Thyroid gland (tissue), 4 donors: ENCODE data around the gene COL4A4. TPM values are rescaled to one million over a fixed set of nuclear protein-coding genes. Genes with fewer than 3 reads are reported as not detected.

Source experiments
- DNase-seq, 2 donors: peaks; one replicate each; pipeline ENCODE4 v3.0.0-alpha.2; 2019
- H3K27ac ChIP-seq, 3 donors: fragments of 200-600 bp; sonication (generic); 1 replicate in 2 of 3; 2 replicates in 1 of 3; pipeline ENCODE4 v1.5.1; 2016 to 2019; ENCODE audit warnings: mild to moderate bottlenecking in 1 of 3, moderate library complexity in 1 of 3
- H3K27me3 ChIP-seq: fragments of 200-600 bp; sonication (generic); one replicate; pipeline ENCODE4 v1.5.1; 2019
- H3K36me3 ChIP-seq, 2 donors: fragments of 200-600 bp; sonication (generic); one replicate each; pipeline ENCODE4 v1.5.1; 2016 to 2019
- H3K4me1 ChIP-seq, 2 donors: fragments of 200-600 bp; sonication (generic); one replicate each; pipeline ENCODE4 v1.5.1; 2017 to 2019
- H3K4me3 ChIP-seq, 3 donors: fragments of 200-600 bp; sonication (generic); replicated peaks in 1 of 3; 1 replicate in 2 of 3; 2 replicates in 1 of 3; pipeline ENCODE4 v1.5.1; 2016; ENCODE audit warnings: mild to moderate bottlenecking in 1 of 3
- H3K9me3 ChIP-seq: fragments of 200-600 bp; sonication (generic); one replicate; pipeline ENCODE4 v1.5.1; 2017
- POLR2A ChIP-seq, 2 donors: fragments of 450-650 bp; IDR thresholded peaks; one replicate each; pipeline ENCODE4 v1.6.1; 2017; ENCODE audit warnings: antibody characterized with exemption in 2 of 2, mild to moderate bottlenecking in 2 of 2, moderate library complexity in 1 of 2
- WGBS, 2 donors: methylation state at CpG; one replicate each; pipeline ENCODE4 v1.1.5; 2017; 5-methylcytosine and 5-hydroxymethylcytosine counted together
- intact Hi-C: fragments of 100-400 bp; cut with DNase I; formaldehyde crosslinking; loops from one replicate; pipeline ENCODE4 v1.15.1; 2023
- total RNA-seq, 4 donors: library from RNA; depleted of rRNA; stranded (reverse); fragments of >200 nt; gene quantifications; one replicate each; pipeline ENCODE4 v1.2.3, GENCODE V29; 2016
- TF ChIP-seq, protein P1 (sequence below), 6 experiments: fragments of 200-600 bp in 3 of 6; fragments of 450-650 bp in 3 of 6; sonication (generic) in 3 of 6; IDR thresholded peaks; one replicate each; pipeline ENCODE4 v1.5.1; 2016 to 2019; ENCODE audit warnings: antibody characterized with exemption in 6 of 6, mild to moderate bottlenecking in 2 of 6, inconsistent platforms in 1 of 6, moderate library complexity in 1 of 6

Gene COL4A4
- total RNA-seq, 4 donors from 2014 or later, result 16.5 to 41.7 (median 34.2) TPM

DNA sequence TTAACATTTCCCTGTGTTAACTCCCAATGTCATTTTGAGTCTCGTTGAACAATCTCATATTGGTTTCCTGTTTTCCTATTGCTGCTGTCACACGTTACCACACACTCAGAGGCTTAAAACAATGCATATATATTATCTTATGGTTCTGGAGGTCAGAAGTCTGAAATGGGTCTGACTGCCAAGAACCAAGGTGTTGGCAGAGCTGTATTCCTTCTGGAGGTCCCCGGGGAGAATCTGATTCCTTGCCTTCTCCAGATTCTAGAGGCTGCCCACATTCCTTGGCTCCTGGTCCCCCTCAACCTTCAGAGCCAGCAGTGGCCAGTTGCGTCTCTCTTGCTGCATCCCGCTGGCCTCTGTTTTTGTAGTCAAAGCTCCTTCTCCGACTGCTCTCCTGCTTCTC, 17.5 kb downstream of the COL4A4 start:
- WGBS, 2 donors, result 81 to 89% methylated on average over 6 of the region's 6 CpGs
- Histone ChIP-seq H3K27ac (no peak overlapping the region), H3K27me3 (no peaks in the 10 kb centered on the region), H3K4me1 (peaks cover 6 to 11% of the 10 kb centered on the region in 2 donors), H3K9me3 (no peaks in the 10 kb centered on the region), H3K36me3 (no peaks in the 10 kb centered on the region), H3K4me3 (no peak overlapping the region)
- intact Hi-C loops, result no loop called here
- TF ChIP-seq, protein P1, sequence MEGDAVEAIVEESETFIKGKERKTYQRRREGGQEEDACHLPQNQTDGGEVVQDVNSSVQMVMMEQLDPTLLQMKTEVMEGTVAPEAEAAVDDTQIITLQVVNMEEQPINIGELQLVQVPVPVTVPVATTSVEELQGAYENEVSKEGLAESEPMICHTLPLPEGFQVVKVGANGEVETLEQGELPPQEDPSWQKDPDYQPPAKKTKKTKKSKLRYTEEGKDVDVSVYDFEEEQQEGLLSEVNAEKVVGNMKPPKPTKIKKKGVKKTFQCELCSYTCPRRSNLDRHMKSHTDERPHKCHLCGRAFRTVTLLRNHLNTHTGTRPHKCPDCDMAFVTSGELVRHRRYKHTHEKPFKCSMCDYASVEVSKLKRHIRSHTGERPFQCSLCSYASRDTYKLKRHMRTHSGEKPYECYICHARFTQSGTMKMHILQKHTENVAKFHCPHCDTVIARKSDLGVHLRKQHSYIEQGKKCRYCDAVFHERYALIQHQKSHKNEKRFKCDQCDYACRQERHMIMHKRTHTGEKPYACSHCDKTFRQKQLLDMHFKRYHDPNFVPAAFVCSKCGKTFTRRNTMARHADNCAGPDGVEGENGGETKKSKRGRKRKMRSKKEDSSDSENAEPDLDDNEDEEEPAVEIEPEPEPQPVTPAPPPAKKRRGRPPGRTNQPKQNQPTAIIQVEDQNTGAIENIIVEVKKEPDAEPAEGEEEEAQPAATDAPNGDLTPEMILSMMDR (IDR thresholded peaks at IDR 0.05), result no peak
- TF ChIP-seq POLR2A (IDR thresholded peaks at IDR 0.05), result no peak
- no peak for DNase-seq

DNA sequence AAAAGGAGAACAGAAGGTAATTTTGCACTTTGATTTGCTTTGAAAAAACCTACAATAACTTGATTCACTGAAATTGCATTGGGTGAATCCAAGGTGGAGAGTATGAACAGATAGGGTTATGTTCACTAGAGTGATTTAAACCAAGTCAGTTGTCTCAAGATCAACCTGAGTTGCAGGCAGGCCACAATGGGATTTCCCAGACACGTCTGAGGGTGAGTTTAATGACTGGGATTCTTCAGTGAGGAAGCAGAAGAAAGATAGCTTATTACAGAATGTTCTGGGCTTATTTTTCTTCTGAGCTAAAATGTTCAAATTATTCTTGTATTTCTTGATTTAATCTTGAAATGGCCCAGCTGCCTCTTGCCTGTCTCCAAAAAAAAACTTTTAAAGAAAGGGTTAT, 20.1 kb downstream of the COL4A4 start:
- WGBS, 2 donors, result 63 to 75% methylated on average over 1 of the region's 1 CpG
- H3K4me3 ChIP-seq, result no peak overlapping the region
- no peaks in the 10 kb centered on the region for H3K36me3 ChIP-seq
- TF ChIP-seq POLR2A (IDR thresholded peaks at IDR 0.05), result no peak
- TF ChIP-seq, protein P1 (IDR thresholded peaks at IDR 0.05), result no peak
- no peaks in the 10 kb centered on the region for H3K4me1 ChIP-seq
- H3K9me3 ChIP-seq, result no peaks in the 10 kb centered on the region
- no peaks in the 10 kb centered on the region for H3K27me3 ChIP-seq
- no peak for DNase-seq
- intact Hi-C loops, result no loop called here
- no peak overlapping the region for H3K27ac ChIP-seq

DNA sequence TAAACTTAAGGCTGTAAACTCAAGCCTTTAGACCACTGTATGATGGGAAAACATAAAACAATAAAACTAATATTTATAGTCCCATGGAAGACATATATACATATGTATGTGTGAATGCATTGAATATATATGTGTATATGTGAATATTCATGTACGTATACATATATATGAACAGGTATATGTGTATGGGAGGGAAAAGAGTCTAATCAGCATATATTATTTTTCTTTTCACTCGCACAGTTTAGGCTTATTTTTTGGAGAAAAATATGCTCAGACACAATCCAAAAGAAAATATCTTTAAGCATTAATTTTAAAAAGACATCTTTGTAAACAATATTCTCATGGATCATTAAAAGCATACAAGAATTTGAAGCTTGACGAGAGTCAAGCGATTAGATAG, 22.7 kb downstream of the COL4A4 start:
- WGBS, 2 donors, result 95 to 96% methylated on average over 4 of the region's 4 CpGs
- Histone ChIP-seq H3K4me1 (no peaks in the 10 kb centered on the region), H3K27me3 (no peaks in the 10 kb centered on the region), H3K36me3 (no peaks in the 10 kb centered on the region), H3K4me3 (no peak overlapping the region), H3K9me3 (no peaks in the 10 kb centered on the region), H3K27ac (no peak overlapping the region)
- intact Hi-C loops, result no loop called here
- DNase-seq, result no peak
- TF ChIP-seq POLR2A (IDR thresholded peaks at IDR 0.05), result no peak
- TF ChIP-seq, protein P1 (IDR thresholded peaks at IDR 0.05), result no peak

DNA sequence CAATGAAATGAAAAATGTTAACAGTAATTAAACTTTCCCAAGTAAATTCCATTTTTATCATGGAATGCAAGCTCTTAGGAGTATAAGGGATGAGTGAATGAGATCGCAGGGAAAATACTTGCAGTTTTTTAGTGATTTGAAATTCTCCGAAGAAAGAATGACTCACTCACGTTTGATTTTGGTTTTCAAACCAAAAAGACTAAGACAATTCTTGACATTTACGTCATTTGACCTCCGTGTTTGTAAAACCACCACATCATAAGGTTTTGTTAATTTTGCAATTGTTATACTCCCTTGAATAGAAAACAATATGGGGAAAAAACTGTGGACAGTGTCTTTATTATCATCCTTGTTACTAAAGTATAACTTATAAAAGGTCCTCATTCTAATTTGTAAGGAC, 29.4 kb downstream of the COL4A4 start:
- intact Hi-C loops, result no loop called here
- Histone ChIP-seq H3K27me3 (no peaks in the 10 kb centered on the region), H3K9me3 (no peaks in the 10 kb centered on the region), H3K4me1 (no peaks in the 10 kb centered on the region), H3K36me3 (no peaks in the 10 kb centered on the region), H3K27ac (no peak overlapping the region), H3K4me3 (no peak overlapping the region)
- no peak for TF ChIP-seq POLR2A (IDR thresholded peaks at IDR 0.05)
- TF ChIP-seq, protein P1 (IDR thresholded peaks at IDR 0.05), result no peak
- DNase-seq, result no peak
- WGBS, 2 donors, result 89 to 90% methylated on average over 5 of the region's 5 CpGs

DNA sequence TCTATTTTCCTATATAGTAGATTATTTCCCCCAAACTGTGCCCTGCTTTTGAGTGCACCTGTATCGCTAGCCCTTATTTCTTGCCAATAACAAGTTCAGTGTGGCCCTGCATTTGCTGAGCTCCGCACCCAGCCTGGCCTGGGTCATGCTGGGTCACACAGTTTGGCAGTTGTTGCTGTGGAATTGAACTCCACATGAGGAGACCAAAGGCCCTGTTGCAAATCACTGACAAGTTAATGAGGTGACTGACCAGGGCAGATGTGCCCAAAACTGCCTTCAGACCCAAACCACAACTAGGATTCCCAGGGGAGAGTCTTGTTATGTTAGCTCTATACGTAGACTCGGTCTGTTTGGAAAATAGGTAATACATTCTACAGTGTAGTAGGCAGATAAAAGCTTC, 31.0 kb downstream of the COL4A4 start:
- Histone ChIP-seq H3K36me3 (no peaks in the 10 kb centered on the region), H3K27me3 (no peaks in the 10 kb centered on the region), H3K27ac (no peak overlapping the region), H3K4me3 (no peak overlapping the region), H3K9me3 (no peaks in the 10 kb centered on the region), H3K4me1 (no peaks in the 10 kb centered on the region)
- intact Hi-C loops, result no loop called here
- 38 to 79% methylated on average over 4 of the region's 4 CpGs for WGBS, 2 donors
- no peak for DNase-seq
- TF ChIP-seq POLR2A (IDR thresholded peaks at IDR 0.05), result no peak
- TF ChIP-seq, protein P1 (IDR thresholded peaks at IDR 0.05), result no peak
